ENCODE results near the gene EDDM13.

DNA sequence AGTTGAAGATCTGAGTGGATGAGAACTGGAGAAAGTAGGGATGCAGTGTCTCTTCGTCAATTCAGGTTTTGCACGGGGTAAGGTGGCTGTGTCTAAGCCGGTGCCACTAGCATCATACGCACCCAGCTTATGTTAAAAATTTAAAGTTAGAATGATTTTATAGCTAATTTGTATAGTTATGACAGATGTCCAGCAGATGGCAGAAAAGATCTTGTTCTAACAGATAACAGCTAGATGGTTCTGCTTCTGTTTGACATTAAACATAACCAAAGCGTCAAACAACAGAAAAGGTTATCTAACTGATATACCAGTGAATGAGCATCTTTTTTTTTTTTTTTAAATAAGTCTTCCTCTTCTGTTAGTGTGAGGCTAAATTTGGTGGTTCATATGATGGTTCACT lies 18.8 kb upstream of the EDDM13 start:
- TF ChIP-seq, protein P1, sequence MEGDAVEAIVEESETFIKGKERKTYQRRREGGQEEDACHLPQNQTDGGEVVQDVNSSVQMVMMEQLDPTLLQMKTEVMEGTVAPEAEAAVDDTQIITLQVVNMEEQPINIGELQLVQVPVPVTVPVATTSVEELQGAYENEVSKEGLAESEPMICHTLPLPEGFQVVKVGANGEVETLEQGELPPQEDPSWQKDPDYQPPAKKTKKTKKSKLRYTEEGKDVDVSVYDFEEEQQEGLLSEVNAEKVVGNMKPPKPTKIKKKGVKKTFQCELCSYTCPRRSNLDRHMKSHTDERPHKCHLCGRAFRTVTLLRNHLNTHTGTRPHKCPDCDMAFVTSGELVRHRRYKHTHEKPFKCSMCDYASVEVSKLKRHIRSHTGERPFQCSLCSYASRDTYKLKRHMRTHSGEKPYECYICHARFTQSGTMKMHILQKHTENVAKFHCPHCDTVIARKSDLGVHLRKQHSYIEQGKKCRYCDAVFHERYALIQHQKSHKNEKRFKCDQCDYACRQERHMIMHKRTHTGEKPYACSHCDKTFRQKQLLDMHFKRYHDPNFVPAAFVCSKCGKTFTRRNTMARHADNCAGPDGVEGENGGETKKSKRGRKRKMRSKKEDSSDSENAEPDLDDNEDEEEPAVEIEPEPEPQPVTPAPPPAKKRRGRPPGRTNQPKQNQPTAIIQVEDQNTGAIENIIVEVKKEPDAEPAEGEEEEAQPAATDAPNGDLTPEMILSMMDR (IDR thresholded peaks at IDR 0.05), result no peak
- no peak for TF ChIP-seq POLR2A (IDR thresholded peaks at IDR 0.05)

Data from lower leg skin (tissue), 3 donors.